Ovary (tissue), 9 donors: ENCODE data around the gene SCYGR5. TPM values are rescaled to one million over a fixed set of nuclear protein-coding genes. Genes with fewer than 3 reads are reported as not detected.

Experiments used
- DNase-seq, 5 donors: peaks; one replicate each; pipeline ENCODE4 v3.0.0-alpha.2; 2019 to 2020
- H3K27ac ChIP-seq, 2 donors: fragments of 200-600 bp; one replicate each; pipeline versions ENCODE4 v1.5.1 to v1.8.0; 2019 to 2022
- H3K27me3 ChIP-seq: fragments of 200-600 bp; one replicate; pipeline ENCODE4 v1.8.0; 2022
- H3K36me3 ChIP-seq: fragments of 200-600 bp; sonication (generic); one replicate; pipeline ENCODE4 v1.5.1; 2019
- H3K4me1 ChIP-seq: one replicate; pipeline ENCODE4 v1.8.1; 2013; ENCODE audit warnings: mild to moderate bottlenecking, moderate library complexity; ENCODE audit not compliant: insufficient read depth
- H3K4me3 ChIP-seq: fragments of 200-600 bp; sonication (generic); one replicate; pipeline ENCODE4 v1.5.1; 2017
- H3K9me3 ChIP-seq, 2 donors: fragments of 200-600 bp in 1 of 2; sonication (generic) in 1 of 2; one replicate each; pipeline versions ENCODE4 v1.5.1 to v1.8.1; 2013 to 2019; ENCODE audit warnings: mild to moderate bottlenecking in 1 of 2, moderate library complexity in 1 of 2
- EP300 ChIP-seq: sonication (generic); formaldehyde crosslinking; IDR thresholded peaks from one replicate; pipeline ENCODE4 v1.6.1; 2017; ENCODE audit warnings: antibody characterized with exemption
- POLR2A ChIP-seq: fragments of 450-650 bp; IDR thresholded peaks from one replicate; pipeline ENCODE4 v1.6.1; 2017; ENCODE audit warnings: antibody characterized with exemption, mild to moderate bottlenecking, moderate library complexity
- WGBS, 3 donors: extraction: QIAGEN DNeasy Blood & Tissue Kit in 1 of 3; methylation state at CpG; one replicate each; pipeline versions ENCODE4 v1.1.5 to v1.1.7; 2013 to 2017; 5-methylcytosine and 5-hydroxymethylcytosine counted together
- intact Hi-C, 4 donors: fragments of 100-400 bp; cut with DNase I; formaldehyde crosslinking; loops; one replicate each; pipeline versions ENCODE4 v1.11.0 to v1.15.1; 2022 to 2023
- polyA plus RNA-seq, 2 donors: library from polyadenylated mRNA; stranded (reverse); fragments of 200-250 nt in 1 of 2; fragments of 350-450 nt in 1 of 2; fragmentation: Illumina TruSeq in 1 of 2; extraction: RNeasy Lipid Tissue Mini Kit (QIAGEN cat#74804) in 1 of 2; gene quantifications; one replicate each; pipeline ENCODE4 v1.2.3, GENCODE V29; 2013 to 2014
- total RNA-seq, 7 donors: library from RNA; depleted of rRNA in 2 of 7; stranded (reverse); fragments of >200 nt in 2 of 7; fragmentation: NEBNext Ultra II Directional in 3 of 7; extraction: Animal tissue kit (Norgen Biotek cat#: 25700) in 3 of 7; gene quantifications; one replicate each; pipeline versions ENCODE4 v1.1.0 to v1.2.4, GENCODE V29; 2016 to 2023
- TF ChIP-seq, protein P1 (sequence below), 3 donors: fragments of 450-650 bp in 2 of 3; fragments of 200-600 bp in 1 of 3; IDR thresholded peaks; one replicate each; pipeline versions ENCODE4 v1.5.1 to v1.8.0; 2016 to 2022; ENCODE audit warnings: antibody characterized with exemption in 3 of 3, mild to moderate bottlenecking in 1 of 3
- donor health status: DM: no; HTN: no; CAD: no; lungs with moderate emphysema.
- donor health status: DM: no; HTN: no; CAD: no.
- donor health status: Bipolar disorder and iron deficiency.
- donor health status: DM: yes; HTN: yes; CAD: no.
- donor health status: DM: no; HTN: no; CAD: no.
- donor health status: DM: yes; HTN: yes; CAD: no.

SCYGR5 gene
- total and polyA plus RNA-seq, 9 donors, result not detected

DNA sequence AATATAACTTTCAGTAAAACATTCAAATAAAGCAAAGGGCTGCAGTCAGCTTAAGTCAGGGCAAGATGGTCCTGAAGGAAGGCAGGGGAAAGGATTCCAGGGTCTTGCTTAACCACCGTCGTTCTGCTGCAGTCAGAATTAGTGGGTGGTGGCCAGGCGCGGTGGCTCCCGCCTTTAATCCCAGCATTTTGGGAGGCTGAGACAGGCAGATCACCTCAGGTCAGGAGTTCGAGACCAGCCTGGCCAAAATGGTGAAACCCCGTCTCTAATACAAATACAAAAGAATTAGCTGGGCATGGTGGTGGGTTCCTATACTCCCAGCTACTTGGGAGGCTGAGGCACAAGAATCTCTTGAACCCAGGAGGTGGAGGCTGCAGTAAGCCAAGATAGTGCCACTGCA is 44.4 kb downstream of the SCYGR5 start:
- Histone ChIP-seq H3K27ac (no peak overlapping the region), H3K36me3 (no peaks in the 10 kb centered on the region), H3K27me3 (no peaks in the 10 kb centered on the region), H3K4me1 (no peaks in the 10 kb centered on the region), H3K4me3 (no peak overlapping the region), H3K9me3 (no peaks in the 10 kb centered on the region)
- intact Hi-C loops, result no loop called here
- TF ChIP-seq POLR2A (no peak), EP300 (no peak)
- TF ChIP-seq, protein P1, sequence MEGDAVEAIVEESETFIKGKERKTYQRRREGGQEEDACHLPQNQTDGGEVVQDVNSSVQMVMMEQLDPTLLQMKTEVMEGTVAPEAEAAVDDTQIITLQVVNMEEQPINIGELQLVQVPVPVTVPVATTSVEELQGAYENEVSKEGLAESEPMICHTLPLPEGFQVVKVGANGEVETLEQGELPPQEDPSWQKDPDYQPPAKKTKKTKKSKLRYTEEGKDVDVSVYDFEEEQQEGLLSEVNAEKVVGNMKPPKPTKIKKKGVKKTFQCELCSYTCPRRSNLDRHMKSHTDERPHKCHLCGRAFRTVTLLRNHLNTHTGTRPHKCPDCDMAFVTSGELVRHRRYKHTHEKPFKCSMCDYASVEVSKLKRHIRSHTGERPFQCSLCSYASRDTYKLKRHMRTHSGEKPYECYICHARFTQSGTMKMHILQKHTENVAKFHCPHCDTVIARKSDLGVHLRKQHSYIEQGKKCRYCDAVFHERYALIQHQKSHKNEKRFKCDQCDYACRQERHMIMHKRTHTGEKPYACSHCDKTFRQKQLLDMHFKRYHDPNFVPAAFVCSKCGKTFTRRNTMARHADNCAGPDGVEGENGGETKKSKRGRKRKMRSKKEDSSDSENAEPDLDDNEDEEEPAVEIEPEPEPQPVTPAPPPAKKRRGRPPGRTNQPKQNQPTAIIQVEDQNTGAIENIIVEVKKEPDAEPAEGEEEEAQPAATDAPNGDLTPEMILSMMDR (IDR thresholded peaks at IDR 0.05), result no peak
- DNase-seq, result no peak
- WGBS, 3 donors, result 87 to 93% (median 92%) methylated on average over 7 of the region's 7 CpGs

DNA sequence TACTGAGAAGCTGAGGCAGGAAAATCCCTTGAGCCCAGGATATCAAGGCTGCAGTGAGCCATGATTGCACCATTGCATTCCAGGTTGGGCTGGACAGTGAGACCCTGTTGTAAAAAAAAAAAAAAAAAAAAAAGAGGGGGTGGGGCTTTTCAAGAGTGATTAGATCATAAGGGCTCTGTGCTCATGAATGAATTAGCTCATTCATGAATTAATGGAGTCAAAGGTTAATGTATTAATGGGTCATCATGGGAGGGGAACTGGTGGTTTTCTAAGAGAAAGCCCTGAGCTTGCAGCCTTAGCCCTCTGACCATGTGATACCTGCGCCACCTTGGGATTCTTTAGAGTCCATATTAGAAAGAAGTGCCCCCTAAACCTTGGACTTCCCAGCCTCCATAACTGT is 46.7 kb downstream of the SCYGR5 start:
- DNase-seq, result no peak
- no peaks in the 10 kb centered on the region for H3K27me3 ChIP-seq
- intact Hi-C loops, result no loop called here
- H3K4me3 ChIP-seq, result no peak overlapping the region
- 43 to 100% (median 100%) methylated on average over 1 of the region's 1 CpG for WGBS, 3 donors
- H3K4me1 ChIP-seq, result no peaks in the 10 kb centered on the region
- no peaks in the 10 kb centered on the region for H3K9me3 ChIP-seq
- H3K36me3 ChIP-seq, result no peaks in the 10 kb centered on the region
- H3K27ac ChIP-seq, result no peak overlapping the region
- TF ChIP-seq, protein P1 (IDR thresholded peaks at IDR 0.05), result no peak
- TF ChIP-seq POLR2A, result no peak
- TF ChIP-seq EP300, result no peak

DNA sequence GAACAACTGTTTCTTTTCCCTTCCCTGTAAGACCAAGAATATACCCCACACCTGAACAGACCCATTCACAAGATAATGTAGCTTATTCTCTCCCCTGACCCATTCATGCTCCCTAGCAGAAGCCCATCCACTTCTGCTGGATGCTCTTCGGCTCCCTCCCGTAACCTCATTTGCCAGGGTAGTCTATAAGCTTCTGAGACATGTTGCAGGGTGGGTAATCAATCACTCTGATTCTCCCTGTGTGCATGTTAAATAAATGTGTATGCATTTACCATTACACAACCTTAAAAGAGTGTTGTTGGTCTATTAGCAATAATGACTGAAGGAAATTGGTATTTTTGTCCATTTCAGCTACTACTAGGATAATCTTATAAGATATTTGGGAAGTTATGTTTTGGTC is 49.9 kb downstream of the SCYGR5 start:
- TF ChIP-seq POLR2A (no peak), EP300 (no peak)
- TF ChIP-seq, protein P1 (IDR thresholded peaks at IDR 0.05), result no peak
- H3K4me1 ChIP-seq, result no peaks in the 10 kb centered on the region
- H3K27ac ChIP-seq, result no peak overlapping the region
- WGBS, 3 donors, result 97 to 99% (median 98%) methylated on average over 2 of the region's 2 CpGs
- H3K4me3 ChIP-seq, result no peak overlapping the region
- H3K9me3 ChIP-seq, result no peaks in the 10 kb centered on the region
- no peak for DNase-seq
- H3K36me3 ChIP-seq, result no peaks in the 10 kb centered on the region
- no peaks in the 10 kb centered on the region for H3K27me3 ChIP-seq
- intact Hi-C loops, result no loop called here

Other genes with a start within 250 kb of the SCYGR5 start
- gene AGFG1, start 194.6 kb upstream of the SCYGR5 start, total RNA-seq, result 10 to 100 TPM; 21.3 to 78.9 (median 52.2) TPM
- gene AGFG1, start 194.6 kb upstream of the SCYGR5 start, polyA plus RNA-seq, result 10 to 100 TPM; 22.4 to 49.7 TPM
- gene SCYGR2, start 67.9 kb upstream of the SCYGR5 start, total RNA-seq, result not detected
- gene SCYGR2, start 67.9 kb upstream of the SCYGR5 start, polyA plus RNA-seq, result not detected
- gene SCYGR3, start 52.0 kb upstream of the SCYGR5 start, total RNA-seq, result not detected
- not detected for gene SCYGR3, start 52.0 kb upstream of the SCYGR5 start, polyA plus RNA-seq
- not detected for gene SCYGR4, start 49.3 kb upstream of the SCYGR5 start, total RNA-seq
- not detected for gene SCYGR4, start 49.3 kb upstream of the SCYGR5 start, polyA plus RNA-seq
- 1 to 10 TPM; 1.3 to 5.6 (median 2.8) TPM for gene SLC19A3, start 51.2 kb downstream of the SCYGR5 start, total RNA-seq
- gene SLC19A3, start 51.2 kb downstream of the SCYGR5 start, polyA plus RNA-seq, result 1 to 10 TPM in 1 of 2 donors, under 1 TPM in 1; 0.73 to 2.9 TPM
- gene SCYGR6, start 58.0 kb downstream of the SCYGR5 start, total RNA-seq, result not detected
- gene SCYGR6, start 58.0 kb downstream of the SCYGR5 start, polyA plus RNA-seq, result not detected
- not detected for gene SCYGR7, start 61.5 kb downstream of the SCYGR5 start, total RNA-seq
- not detected for gene SCYGR7, start 61.5 kb downstream of the SCYGR5 start, polyA plus RNA-seq
- gene SCYGR8, start 79.1 kb downstream of the SCYGR5 start, total RNA-seq, result not detected
- gene SCYGR8, start 79.1 kb downstream of the SCYGR5 start, polyA plus RNA-seq, result not detected
- gene CCL20, start 147.0 kb downstream of the SCYGR5 start, total RNA-seq, result 1 to 10 TPM in 1 of 7 donors, under 1 TPM in 1, not detected in 5; 0.43 to 6.4 TPM
- 1 to 10 TPM in 1 of 2 donors, under 1 TPM in 1; 0.65 to 4.9 TPM for gene CCL20, start 147.0 kb downstream of the SCYGR5 start, polyA plus RNA-seq
- gene DAW1, start 204.8 kb downstream of the SCYGR5 start, total RNA-seq, result 1 to 10 TPM in 1 of 7 donors, under 1 TPM in 4, not detected in 2; 0.60 to 4.6 (median 0.69) TPM
- under 1 TPM; 0.11 to 0.17 TPM for gene DAW1, start 204.8 kb downstream of the SCYGR5 start, polyA plus RNA-seq